Heart left ventricle (tissue), 16 donors: ENCODE results near the gene LARP4. TPM values are rescaled to one million over a fixed set of nuclear protein-coding genes. Genes with fewer than 3 reads are reported as not detected.
"Not testable (repeated sequence)": the region's sequence is repeated elsewhere in the genome, so short reads cannot be mapped to it uniquely, and the experiment has no call there.

ENCODE experiments used
- ATAC-seq, 4 donors: fragments of 200-7000 bp; cut with Tn5 transposase; one replicate each; pipeline ENCODE4 v1.9.1; 2020 to 2022; ENCODE audit warnings: moderate library complexity in 4 of 4, mild to moderate bottlenecking in 3 of 4, moderate number of reproducible peaks in 1 of 4
- DNase-seq, 5 donors: peaks; one replicate each; pipeline ENCODE4 v3.0.0-alpha.2; 2020
- H3K27ac ChIP-seq, 12 donors: fragments of 200-600 bp; sonication (generic) in 4 of 12; one replicate each; pipeline versions ENCODE4 v1.5.0 to v1.8.0; 2016 to 2022; ENCODE audit warnings: mild to moderate bottlenecking in 2 of 12
- H3K27me3 ChIP-seq, 9 donors: fragments of 200-600 bp; sonication (generic) in 2 of 9; one replicate each; pipeline versions ENCODE4 v1.5.1 to v1.8.0; 2016 to 2022; ENCODE audit warnings: mild to moderate bottlenecking in 3 of 9
- H3K36me3 ChIP-seq, 9 donors: fragments of 200-600 bp; sonication (generic) in 2 of 9; one replicate each; pipeline versions ENCODE4 v1.5.0 to v1.8.0; 2018 to 2022; ENCODE audit warnings: mild to moderate bottlenecking in 2 of 9
- H3K4me1 ChIP-seq, 12 donors: fragments of 200-600 bp; sonication (generic) in 4 of 12; one replicate each; pipeline versions ENCODE4 v1.5.0 to v1.8.0; 2016 to 2022; ENCODE audit warnings: mild to moderate bottlenecking in 3 of 12
- H3K4me3 ChIP-seq, 12 donors: fragments of 200-600 bp; sonication (generic) in 4 of 12; one replicate each; pipeline versions ENCODE4 v1.5.0 to v1.8.0; 2017 to 2022; ENCODE audit warnings: mild to moderate bottlenecking in 9 of 12, moderate library complexity in 4 of 12
- H3K9me3 ChIP-seq, 12 donors: fragments of 200-600 bp; sonication (generic) in 4 of 12; one replicate each; pipeline versions ENCODE4 v1.5.0 to v1.8.0; 2016 to 2022; ENCODE audit warnings: mild to moderate bottlenecking in 1 of 12
- POLR2A ChIP-seq, 2 donors: fragments of 450-650 bp; IDR thresholded peaks; one replicate each; pipeline ENCODE4 v1.6.1; 2017; ENCODE audit warnings: antibody characterized with exemption in 2 of 2, mild to moderate bottlenecking in 2 of 2, moderate library complexity in 2 of 2
- WGBS, 4 donors: extraction: QIAGEN DNeasy Blood & Tissue Kit in 2 of 4; methylation state at CpG; one replicate each; pipeline versions ENCODE4 v1.1.5 to v1.1.7; 2013 to 2018; 5-methylcytosine and 5-hydroxymethylcytosine counted together
- intact Hi-C, 10 donors: fragments of 100-400 bp; cut with DNase I; formaldehyde crosslinking; loops; one replicate each; pipeline versions ENCODE4 v1.11.1 to v1.14.2; 2022
- polyA plus RNA-seq, 2 donors: library from polyadenylated mRNA; stranded (reverse); fragments of 200-250 nt; gene quantifications; one replicate each; pipeline ENCODE4 v1.2.3, GENCODE V29; 2013
- total RNA-seq, 9 donors: library from RNA; depleted of rRNA in 2 of 9; stranded (reverse); fragments of >200 nt in 2 of 9; fragmentation: NEBNext Ultra II Directional in 3 of 9; extraction: Animal tissue kit (Norgen Biotek cat#: 25700) in 3 of 9; gene quantifications; one replicate each; pipeline versions ENCODE4 v1.1.0 to v1.2.4, GENCODE V29; 2016 to 2023
- TF ChIP-seq, protein P1 (sequence below), 12 donors: fragments of 200-600 bp; sonication (generic) in 4 of 12; IDR thresholded peaks; one replicate each; pipeline versions ENCODE4 v1.5.0 to v1.8.0; 2018 to 2022; ENCODE audit warnings: antibody characterized with exemption in 12 of 12, mild to moderate bottlenecking in 5 of 12
- donor health status: ischemic (EF 13 %, LVEDD 7.1; RV severe dilation, severe dysfunction).
- donor health status: healthy with polysubstance abuse.
- donor health status: DM: no; HTN: yes; CAD: no.
- donor health status: DM: no; HTN: no; CAD: no.
- donor health status: ischemic (EF 25% LVEDD 6.9; RV normal size, moderate dysfunction).
- donor health status: ischemic (EF 25% LVEDD 5.7; RV mildly dilated, moderate dysfunction).
- donor health status: healthy.
- donor health status: DM: yes; HTN: yes; CAD: no.
- donor health status: ischemic (EF 35%, LVEDD 5.7; RV mildly dilated, moderate dysfunction).
- donor health status: nonischemic (EF 11% LVEDD 7.7; RV severe dilation, severe dysfunction).
- donor health status: DM: yes; HTN: yes; CAD: no.
- donor health status: PGD.
- donor health status: ischemic (EF 29% LVEDD 5.4; RV normal size, mild dysfunction).
- donor health status: nonischemic (EF 23%, LVEDD 6.1; RV moderate dilation, normal function).

LARP4 gene
- total and polyA plus RNA-seq, 11 donors: 10.3 to 77.1 (median 50.9) TPM

DNA sequence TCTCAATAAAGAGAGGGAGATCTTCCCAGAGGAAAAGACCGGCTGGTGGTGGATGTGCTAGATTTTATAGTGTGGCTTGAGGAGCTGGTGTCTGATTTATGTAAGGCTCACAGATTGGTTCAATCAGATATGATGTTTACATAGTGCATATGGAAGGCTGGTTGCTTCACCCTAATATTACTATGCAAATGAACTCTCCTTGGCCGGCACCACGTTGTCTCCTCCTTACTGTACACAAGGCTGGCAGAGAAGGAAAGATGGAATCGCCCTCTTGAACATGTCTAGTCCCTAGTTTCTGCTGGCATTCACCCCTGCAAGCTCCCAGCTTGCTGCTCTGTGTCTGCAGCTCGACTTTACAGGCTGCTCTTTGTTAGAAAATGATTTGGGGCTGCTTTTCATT, 13.2 kb upstream of the LARP4 start:
- H3K27me3 ChIP-seq: no peaks in the 10 kb centered on the region
- H3K36me3 ChIP-seq: no peaks in the 10 kb centered on the region
- H3K27ac ChIP-seq: no peak overlapping the region
- 41 to 52% (median 45%) methylated on average over 5 of the region's 5 CpGs for WGBS, 4 donors
- H3K9me3 ChIP-seq: no peaks in the 10 kb centered on the region
- H3K4me3 ChIP-seq: no peak overlapping the region
- no peak for DNase-seq
- intact Hi-C loops: no loop called here
- no peaks in the 10 kb centered on the region for H3K4me1 ChIP-seq
- TF ChIP-seq, protein P1, sequence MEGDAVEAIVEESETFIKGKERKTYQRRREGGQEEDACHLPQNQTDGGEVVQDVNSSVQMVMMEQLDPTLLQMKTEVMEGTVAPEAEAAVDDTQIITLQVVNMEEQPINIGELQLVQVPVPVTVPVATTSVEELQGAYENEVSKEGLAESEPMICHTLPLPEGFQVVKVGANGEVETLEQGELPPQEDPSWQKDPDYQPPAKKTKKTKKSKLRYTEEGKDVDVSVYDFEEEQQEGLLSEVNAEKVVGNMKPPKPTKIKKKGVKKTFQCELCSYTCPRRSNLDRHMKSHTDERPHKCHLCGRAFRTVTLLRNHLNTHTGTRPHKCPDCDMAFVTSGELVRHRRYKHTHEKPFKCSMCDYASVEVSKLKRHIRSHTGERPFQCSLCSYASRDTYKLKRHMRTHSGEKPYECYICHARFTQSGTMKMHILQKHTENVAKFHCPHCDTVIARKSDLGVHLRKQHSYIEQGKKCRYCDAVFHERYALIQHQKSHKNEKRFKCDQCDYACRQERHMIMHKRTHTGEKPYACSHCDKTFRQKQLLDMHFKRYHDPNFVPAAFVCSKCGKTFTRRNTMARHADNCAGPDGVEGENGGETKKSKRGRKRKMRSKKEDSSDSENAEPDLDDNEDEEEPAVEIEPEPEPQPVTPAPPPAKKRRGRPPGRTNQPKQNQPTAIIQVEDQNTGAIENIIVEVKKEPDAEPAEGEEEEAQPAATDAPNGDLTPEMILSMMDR (IDR thresholded peaks at IDR 0.05): no peak
- no peak for TF ChIP-seq POLR2A (IDR thresholded peaks at IDR 0.05)
- ATAC-seq: no peak

DNA sequence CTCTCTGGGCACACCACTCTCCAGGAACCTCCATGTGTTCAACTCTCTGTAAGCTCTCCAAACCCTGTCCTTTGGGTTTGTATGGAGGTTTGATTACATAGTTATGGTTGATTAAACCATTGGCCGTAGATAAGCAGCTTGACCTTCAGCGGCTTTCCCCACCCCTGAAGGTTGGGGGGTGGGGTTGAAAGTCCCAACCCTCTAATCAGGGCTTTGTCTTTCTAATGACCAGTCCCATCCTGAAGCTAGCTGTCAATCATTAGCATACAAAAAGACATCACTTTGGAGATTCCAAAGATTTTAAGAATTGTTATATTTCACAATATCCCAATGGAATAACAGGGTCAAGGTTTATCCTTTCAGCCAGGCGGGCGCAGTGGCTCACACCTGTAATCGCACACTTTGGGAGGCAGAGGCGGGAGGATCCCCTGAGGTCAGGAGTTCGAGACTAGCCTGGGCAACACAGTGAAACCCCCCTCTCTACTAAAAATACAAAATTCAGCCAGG, 12.7 kb upstream of the LARP4 start:
- H3K36me3 ChIP-seq: no peaks in the 10 kb centered on the region
- 70 to 77% (median 75%) methylated on average over 7 of the region's 7 CpGs for WGBS, 4 donors
- H3K27me3 ChIP-seq: no peaks in the 10 kb centered on the region
- ATAC-seq: no peak
- no peaks in the 10 kb centered on the region for H3K4me1 ChIP-seq
- TF ChIP-seq, protein P1 (IDR thresholded peaks at IDR 0.05): no peak
- no peak for TF ChIP-seq POLR2A (IDR thresholded peaks at IDR 0.05)
- intact Hi-C loops: no loop called here
- no peaks in the 10 kb centered on the region for H3K9me3 ChIP-seq
- no peak overlapping the region for H3K27ac ChIP-seq
- no peak overlapping the region for H3K4me3 ChIP-seq
- DNase-seq: no peak

DNA sequence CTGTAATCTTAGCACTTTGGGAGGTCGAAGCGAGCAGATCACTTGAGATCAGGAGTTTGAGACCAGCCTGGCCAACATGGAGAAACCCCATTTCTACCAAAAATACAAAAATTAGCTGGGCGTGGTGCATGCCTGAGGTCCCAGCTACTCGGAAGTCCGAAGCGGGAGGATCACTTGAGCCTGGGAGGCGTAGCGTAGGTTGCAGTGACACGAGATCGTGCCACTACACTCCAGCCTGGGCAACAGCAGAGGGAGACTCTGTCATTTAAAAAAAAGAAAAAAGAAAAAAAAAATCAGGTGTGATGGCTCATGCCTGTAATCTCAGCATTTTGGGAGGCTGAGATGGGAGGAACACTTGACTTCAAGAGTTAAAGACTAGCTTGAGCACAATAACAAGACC, 11.9 kb upstream of the LARP4 start:
- H3K9me3 ChIP-seq, intact Hi-C loops: not testable (repeated sequence)
- 85 to 89% (median 89%) methylated on average over 10 of the region's 10 CpGs for WGBS, 4 donors

DNA sequence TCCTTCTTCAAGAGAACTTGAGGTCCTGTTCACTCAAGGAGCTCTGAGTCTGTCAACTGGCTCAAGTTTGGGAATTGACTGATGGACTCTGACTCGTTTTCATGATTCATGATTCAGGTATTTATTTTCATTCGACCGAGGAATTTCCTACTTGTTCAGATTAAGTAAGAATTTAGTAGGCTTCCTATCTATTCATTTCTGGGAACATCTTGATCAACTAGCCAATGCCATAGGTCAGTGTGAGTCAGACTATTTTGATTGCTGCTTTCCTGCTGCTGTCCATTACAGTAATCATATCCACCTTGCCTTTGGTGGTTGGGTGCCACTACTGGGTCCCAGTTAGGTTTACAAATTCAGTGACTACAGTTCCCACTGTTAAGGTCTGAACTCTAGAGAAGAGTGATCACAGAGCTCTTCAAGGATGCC, 10.4 kb upstream of the LARP4 start:
- intact Hi-C loops: no loop called here
- DNase-seq (no peak), ATAC-seq (no peak)
- no peaks in the 10 kb centered on the region for H3K36me3 ChIP-seq
- no peak overlapping the region for H3K27ac ChIP-seq
- H3K4me1 ChIP-seq: no peaks in the 10 kb centered on the region
- H3K27me3 ChIP-seq: no peaks in the 10 kb centered on the region
- H3K9me3 ChIP-seq: no peaks in the 10 kb centered on the region
- H3K4me3 ChIP-seq: no peak overlapping the region
- 45 to 70% (median 61%) methylated on average over 3 of the region's 3 CpGs for WGBS, 4 donors
- TF ChIP-seq POLR2A (IDR thresholded peaks at IDR 0.05): no peak
- TF ChIP-seq, protein P1 (IDR thresholded peaks at IDR 0.05): no peak

More for the DNA sequence above, 11.9 kb upstream of the LARP4 start:
- not testable (repeated sequence) for H3K27ac ChIP-seq, DNase-seq, H3K4me3 ChIP-seq, ATAC-seq, H3K4me1 ChIP-seq, H3K36me3 ChIP-seq, H3K27me3 ChIP-seq

DNA sequence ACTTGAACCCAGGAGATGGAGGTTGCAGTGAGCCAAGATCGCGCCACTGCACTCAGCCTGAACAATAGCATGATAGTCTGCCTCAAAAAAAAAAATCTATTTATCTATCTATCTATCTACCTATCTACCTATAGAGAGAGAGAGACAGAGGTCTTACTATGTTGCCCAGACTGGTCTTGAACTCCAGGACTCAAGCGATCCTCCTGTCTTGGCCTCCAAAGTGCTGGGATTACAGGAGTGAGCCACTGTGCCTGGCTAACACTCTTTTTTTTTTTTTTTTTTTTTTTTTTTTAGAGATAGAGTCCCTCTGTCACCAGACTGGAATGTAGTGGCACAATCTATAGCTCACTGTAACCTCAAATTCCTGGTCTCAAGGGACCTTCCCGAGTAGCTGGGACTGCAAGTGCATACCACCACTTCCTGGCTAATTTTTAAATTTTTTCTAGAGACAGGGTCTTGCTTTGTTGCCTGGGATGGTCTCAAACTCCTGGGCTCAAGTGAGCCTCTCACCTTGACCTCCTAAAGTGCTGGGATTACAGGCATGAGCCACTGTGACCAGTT, 6.1 kb upstream of the LARP4 start:
- TF ChIP-seq POLR2A (IDR thresholded peaks at IDR 0.05): no peak
- Histone ChIP-seq H3K4me3 (no peak overlapping the region), H3K4me1 (no peaks in the 10 kb centered on the region), H3K9me3 (no peaks in the 10 kb centered on the region), H3K27ac (no peak overlapping the region), H3K36me3 (no peaks in the 10 kb centered on the region), H3K27me3 (no peaks in the 10 kb centered on the region)
- ATAC-seq: no peak
- intact Hi-C loops: no loop called here
- 74 to 79% (median 77%) methylated on average over 4 of the region's 4 CpGs for WGBS, 4 donors
- no peak for DNase-seq
